Activated T-helper 1 cell treated with Interleukin-2 at 50 U/mL for 16 hours (primary cell): Measurements from ENCODE around the gene ADAMTS17.

Experiments
- DNase-seq: peaks from one replicate; pipeline ENCODE4 v3.0.0-alpha.2; 2020; ENCODE audit warnings: low read depth

The ADAMTS17 gene

GRCh38 chr15:100252359-100252758 is 89.4 kb downstream of the ADAMTS17 start:
- no peak for DNase-seq

DNA sequence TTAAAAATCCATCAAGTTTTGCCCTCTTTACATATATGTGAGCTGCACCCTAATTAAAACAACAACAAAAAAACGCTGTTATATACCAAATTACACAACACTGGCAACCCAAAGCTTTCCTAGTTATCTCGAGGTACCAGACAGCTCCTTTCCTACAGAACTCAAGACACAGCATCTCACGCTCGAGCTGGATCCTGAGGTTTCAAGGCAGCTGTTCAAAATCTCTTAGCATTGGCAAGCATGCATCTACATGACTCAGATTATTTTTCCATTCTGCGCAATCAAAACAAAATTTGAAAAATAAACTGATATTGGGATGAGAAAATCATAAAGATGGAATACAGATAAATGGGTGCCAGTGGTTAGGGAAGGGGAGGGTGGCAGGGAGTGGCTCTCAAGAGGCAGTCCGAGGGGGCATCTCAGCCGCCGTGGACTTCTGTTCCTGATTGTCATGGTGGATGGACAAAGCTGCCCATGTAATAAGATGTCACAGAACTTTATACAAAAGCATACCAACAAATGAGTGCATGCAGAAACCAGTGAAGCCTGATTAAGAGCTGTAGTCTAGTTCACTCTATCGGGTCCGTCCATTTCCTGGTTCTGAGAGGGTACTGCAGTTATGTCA is 91.5 kb downstream of the ADAMTS17 start:
- no peak for DNase-seq

GRCh38 chr15:100249096-100249815 is 92.5 kb downstream of the ADAMTS17 start:
- no peak for DNase-seq

GRCh38 chr15:100248236-100248635 is 93.5 kb downstream of the ADAMTS17 start:
- DNase-seq = no peak

DNA sequence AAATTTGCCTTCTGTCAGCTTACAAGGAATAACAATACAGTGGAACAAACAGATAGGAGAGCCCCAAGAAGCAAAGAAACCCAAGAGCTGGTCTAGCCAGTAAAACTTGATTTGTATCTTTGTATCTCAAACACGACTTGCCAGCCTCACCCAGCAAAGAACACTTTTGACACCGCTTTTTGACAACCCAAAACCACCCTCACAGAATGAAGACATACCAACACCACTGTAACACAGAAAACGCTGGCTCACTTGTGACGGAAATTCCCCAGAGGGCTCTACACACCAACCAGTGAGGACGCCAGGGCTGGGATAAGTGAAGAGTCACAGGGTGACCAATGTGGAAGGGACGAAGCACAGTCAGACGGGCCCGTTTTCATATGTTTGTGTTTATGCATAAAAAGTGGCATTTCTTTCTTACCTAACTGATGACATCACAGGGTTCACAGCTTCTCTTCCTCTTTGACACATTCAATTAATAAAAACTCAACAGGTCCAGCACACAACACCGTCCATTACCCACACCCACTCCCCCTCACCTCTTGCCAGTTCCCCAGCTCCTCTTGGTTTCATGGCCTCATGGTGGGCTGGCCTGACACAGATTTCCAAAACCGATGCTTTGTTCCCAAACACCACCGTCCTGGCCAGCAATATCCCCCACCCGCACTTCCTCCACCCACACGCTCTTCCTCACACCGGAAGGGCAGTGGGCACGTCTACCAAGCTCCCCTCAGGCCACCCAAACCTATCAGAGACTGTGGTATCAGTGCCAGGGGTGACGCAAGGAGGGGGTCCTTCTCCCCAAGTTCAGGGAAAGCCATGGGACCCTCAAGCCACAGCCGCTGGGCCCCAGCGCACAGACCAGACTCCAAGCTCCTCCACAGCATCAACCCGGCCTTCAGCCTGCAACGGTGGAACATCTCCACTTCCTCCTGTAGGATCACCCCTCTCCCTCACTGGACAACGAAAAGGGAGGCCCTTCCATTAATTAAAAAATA is 94.2 kb downstream of the ADAMTS17 start:
- DNase-seq = no peak

DNA sequence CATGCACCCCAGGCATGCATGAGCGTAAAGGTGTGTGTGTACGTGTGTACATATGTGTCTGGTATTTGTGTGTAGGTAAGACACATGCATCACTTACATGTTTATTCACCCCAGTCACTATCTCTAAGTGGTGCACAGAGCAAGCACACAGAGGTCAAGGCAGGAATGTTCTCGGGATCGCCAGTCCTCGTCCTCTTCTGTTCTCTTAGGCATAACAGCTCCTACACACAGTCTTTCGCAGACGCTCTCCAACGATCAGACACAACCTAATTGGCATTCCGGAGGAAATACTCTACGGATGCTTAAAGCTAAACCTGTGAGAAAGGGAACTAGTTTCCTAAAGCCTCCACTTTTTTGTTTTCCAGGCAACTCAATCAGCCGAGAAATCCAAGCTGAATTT is 95.9 kb downstream of the ADAMTS17 start:
- DNase-seq = no peak

GRCh38 chr15:100245487-100245820 is 96.3 kb downstream of the ADAMTS17 start:
- no peak for DNase-seq

GRCh38 chr15:100244796-100245486 is 96.8 kb downstream of the ADAMTS17 start:
- DNase-seq = no peak

DNA sequence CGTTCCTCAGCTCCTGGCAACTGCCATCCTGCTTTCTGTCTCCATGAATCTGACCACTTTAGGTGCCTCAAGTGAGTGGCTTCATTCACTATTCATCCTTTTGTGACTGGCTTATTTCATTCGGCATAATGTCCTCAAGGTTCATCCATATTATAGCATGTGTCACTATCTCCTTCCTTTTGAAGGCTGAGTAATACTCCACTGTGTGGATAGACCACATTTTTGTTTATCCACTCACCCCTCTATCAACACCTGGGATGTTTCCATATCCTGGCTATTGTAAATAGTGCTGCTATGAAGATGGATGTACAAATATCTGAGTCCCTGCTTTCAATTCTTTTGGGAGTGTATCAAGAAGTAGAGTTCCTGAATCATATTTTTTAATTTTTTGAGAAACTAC is 98.8 kb downstream of the ADAMTS17 start:
- DNase-seq = no peak

DNA sequence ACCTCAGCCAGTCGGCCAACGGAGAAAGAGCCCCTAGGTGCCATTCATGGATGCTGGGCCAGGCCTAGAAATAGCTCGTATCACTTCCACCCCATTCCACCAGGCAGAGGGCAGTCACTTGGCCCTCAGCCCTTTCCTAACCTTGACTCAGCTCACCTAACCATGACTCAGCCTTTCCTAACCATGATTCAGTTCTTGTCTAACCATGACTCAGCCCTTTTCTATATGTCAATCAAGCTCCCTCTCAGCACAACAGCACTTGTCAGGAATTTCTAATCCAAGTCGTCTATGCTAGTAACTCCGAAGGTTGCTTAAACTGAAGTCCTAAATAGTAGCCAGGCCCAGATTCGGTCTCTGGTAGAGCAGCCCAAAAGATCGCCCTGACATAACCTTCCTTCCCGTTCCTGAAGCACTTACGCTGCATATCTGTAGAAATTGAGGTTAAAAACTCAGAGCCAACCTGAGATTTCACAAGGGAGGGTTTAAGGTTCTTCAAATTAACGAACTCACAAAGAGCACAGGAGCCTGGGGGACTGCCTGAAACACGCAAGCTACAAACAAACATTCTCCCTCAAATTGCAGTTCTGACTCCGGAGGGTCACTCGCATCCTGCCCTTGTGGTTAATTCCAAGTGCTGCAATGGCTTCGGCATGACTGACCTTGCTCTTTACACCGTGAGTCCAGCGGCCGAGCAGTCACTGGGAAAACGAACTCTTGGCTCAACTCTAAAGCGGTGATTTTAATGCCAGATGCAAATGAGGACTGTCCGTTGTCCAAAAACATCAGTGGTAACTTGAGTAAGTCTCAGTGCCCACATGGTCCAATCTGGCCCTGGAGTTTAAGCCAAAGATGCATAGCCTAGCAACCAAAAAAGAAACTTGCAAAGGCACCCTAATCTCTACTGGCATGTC is 99.9 kb downstream of the ADAMTS17 start:
- no peak for DNase-seq

DNA sequence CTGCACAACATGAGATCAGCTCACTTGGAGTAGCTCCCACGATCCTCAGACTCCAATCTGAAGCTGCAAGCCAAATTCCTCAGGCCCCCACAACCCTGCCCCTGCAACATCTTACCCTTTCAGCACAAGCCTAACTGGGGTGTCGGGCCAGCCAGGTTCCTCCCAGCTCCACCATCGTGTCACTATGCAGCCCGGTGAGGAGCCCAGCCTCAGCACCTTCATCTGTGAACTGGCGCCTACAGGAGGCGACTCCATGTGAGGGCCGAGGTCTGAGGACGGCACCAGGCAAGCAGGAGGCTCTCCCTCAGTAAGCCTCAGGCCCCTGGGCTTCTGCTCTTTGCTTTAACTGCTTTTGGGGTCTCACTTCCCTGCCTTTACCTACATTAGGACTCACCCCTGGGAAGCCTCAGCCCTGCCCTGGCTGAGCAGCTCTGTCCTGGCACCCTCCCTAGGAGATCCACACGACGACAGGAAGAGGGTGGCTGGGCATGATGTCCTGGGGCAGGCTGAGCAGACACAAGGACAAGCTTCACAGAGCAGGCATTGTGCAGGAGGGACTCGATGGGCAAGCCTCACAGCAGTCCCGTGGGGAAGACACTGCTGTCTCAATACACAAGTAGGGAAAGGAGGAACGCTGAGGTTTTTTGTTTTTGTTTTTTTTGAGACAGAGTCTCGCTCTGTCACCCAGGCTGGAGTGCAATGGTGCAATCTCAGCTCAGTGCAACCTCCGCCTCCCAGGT is 104.6 kb downstream of the ADAMTS17 start:
- DNase-seq = no peak

- no peak for DNase-seq
Observed at GRCh38 chr15:100235030-100235617, 106.7 kb downstream of the ADAMTS17 start.

DNA sequence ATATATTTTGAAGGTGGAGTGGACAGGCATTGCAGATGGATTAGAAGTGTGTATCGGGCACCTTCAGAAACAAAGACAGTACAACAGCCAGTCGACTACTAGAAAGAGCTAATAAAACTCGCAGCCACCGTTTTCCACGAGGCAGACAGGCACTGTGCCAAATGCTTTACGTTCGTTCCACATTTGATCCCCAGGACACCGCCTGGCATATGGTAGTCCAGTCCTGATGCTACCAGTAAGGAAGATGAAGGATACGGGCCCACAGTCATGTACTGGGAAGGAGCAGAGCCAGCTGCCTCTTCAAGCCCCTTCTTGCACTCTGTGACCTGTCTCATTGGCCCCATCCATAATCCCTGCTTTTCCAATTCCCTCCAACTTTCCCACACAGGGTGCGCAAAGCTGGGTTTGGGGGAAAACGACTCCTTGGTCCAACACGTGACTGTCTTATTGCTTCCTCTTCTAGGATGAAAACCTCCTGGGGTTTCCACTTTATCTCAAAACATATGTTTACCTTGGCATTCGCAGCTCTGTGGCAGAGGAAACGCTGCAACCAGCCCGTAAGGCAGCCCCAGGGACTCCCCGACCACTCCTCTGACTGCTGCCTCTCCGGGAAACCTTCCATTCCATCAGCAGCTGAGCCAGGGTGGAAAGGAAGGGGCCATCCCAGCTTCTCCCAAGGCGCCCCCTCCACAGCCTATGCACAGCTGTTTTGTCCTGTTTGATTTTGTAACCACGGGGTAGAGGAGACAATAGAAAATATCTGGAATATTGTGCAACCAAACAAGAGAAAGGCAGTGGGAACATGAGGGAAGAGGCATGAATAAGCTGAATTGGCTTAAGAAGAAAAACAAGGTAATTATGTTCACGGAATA is 107.4 kb downstream of the ADAMTS17 start:
- DNase-seq = no peak

DNA sequence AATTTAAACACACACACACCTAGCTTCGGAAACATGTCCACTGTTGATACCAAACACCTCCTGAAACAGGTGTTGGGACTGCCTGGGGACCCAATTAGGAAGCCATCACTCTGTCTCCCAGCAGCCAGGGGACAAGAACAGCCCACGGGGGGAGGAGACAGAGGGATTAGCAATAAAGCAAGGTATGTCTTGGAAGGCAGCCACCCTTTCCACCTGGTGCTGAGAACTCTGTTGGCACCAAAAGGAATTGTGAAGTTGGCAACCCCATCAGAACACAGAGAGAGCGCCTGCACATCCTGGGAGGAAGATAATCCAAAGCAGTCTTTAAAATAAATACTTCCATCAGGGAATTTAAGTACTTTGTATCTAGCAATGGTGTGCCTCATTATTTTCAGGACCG is 111.0 kb downstream of the ADAMTS17 start:
- DNase-seq = no peak

- no peak for DNase-seq
Observed at GRCh38 chr15:100229181-100230163, 112.3 kb downstream of the ADAMTS17 start.

GRCh38 chr15:100227781-100228180 is 114.0 kb downstream of the ADAMTS17 start:
- DNase-seq = no peak

GRCh38 chr15:100226107-100226506 is 115.7 kb downstream of the ADAMTS17 start:
- DNase-seq = no peak
